HG02970 (cell line): ENCODE data around the gene COMP.
"Not testable (repeated sequence)": the region's sequence is repeated elsewhere in the genome, so short reads cannot be mapped to it uniquely, and the experiment has no call there.

ENCODE experiments used
- ATAC-seq: cut with Tn5 transposase; IDR thresholded peaks from one replicate; pipeline ENCODE4 v1.9.1; 2021; ENCODE audit warnings: mild to moderate bottlenecking, moderate library complexity, moderate number of reproducible peaks; ENCODE audit not compliant: unreplicated experiment, low FRiP score

Gene COMP

DNA sequence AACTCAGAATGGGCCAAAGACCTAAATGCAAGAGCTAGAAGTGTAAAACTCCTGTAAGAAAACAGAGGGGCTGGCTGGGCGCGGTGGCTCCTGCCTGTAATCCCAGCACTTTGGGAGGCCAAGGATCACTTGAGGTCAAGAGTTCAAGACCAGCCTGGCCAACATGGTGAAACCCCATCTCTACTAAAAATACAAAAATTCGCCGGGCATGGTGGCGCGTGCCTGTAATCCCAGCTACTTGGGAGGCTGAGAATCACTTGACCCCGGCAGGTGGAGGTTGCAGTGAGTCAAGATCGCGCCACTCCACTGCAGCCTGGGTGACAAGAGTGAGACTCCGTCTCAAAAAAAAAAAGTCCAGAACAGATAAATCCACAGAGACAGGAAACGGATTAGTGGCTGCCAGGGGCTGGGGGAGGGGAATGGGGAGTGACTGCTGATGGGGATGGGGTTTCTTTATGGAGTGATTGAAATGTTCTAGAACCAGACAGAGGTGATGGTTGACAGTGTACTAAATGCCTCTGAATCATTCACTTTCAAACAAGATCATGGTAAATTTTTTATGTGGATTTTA, 57.3 kb downstream of the COMP start:
- not testable (repeated sequence) for ATAC-seq

DNA sequence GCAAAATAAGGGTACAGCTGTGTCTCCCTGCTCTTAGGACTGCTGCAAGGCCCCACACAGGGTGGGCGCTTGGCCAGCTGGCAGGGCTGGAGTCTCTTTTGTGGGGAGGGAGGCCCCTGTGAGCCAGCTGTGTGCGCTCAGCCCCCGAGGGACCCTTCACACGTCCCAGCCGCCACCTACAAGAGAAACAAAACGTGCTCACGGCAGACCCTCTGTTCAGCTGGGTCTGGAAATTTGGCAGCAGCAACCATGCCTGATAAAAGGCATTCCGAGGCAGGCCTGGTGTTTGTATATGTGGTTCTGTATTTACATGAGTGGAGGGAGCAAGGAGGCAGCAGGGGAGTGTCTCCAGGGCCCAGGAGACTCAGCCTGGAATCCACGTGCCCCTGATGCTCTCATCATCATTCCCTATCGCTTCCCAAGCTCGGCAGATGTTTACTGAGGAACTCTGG, 57.9 kb downstream of the COMP start:
- no peak for ATAC-seq
